NB4 (cell line): ENCODE data around the gene C1orf21.
"Not testable (repeated sequence)": the region's sequence is repeated elsewhere in the genome, so short reads cannot be mapped to it uniquely, and the experiment has no call there.

Experiments
- DNase-seq: peaks from one replicate; pipeline ENCODE4 v3.0.0; 2010; ENCODE audit warnings: low read depth
- H3K4me3 ChIP-seq: one replicate; pipeline ENCODE4 v1.5.1; 2011; ENCODE audit warnings: mild to moderate bottlenecking, low read depth, low read length, moderate library complexity
- CTCF ChIP-seq: IDR thresholded peaks from one replicate; pipeline ENCODE4 v1.5.1; 2012; ENCODE audit warnings: low read depth, low read length
- MAX ChIP-seq: IDR thresholded peaks from 2 replicates; pipeline ENCODE4 v1.6.1; 2011; ENCODE audit warnings: low read depth, low read length
- MYC ChIP-seq: IDR thresholded peaks from 2 replicates; pipeline ENCODE4 v1.6.1; 2011; ENCODE audit warnings: low read depth, low read length
- POLR2A ChIP-seq: IDR thresholded peaks from 2 replicates; pipeline ENCODE4 v1.6.1; 2011; ENCODE audit warnings: mild to moderate bottlenecking; ENCODE audit not compliant: insufficient read length; ENCODE audit errors: extremely low read depth

The C1orf21 gene

GRCh38 chr1:184386312-184387068 is at the start of gene C1orf21:
Gene C1orf21 (plus strand): TSS chr1:184387029. CDS start chr1:184477510, 90,481 bp downstream.
- TF ChIP-seq MYC = no peak
- no peak for TF ChIP-seq POLR2A
- TF ChIP-seq CTCF = no peak
- TF ChIP-seq MAX = no peak
- peak; percentile 80 for DNase-seq
- peak within 1 kb of the TSS; percentile 28 for H3K4me3 ChIP-seq

GRCh38 chr1:184337865-184338264 is 49.0 kb upstream of the C1orf21 start:
- not testable (repeated sequence) for H3K4me3 ChIP-seq, DNase-seq

GRCh38 chr1:184340984-184341383 is 45.8 kb upstream of the C1orf21 start:
- TF ChIP-seq MYC = no peak
- TF ChIP-seq CTCF = no peak
- no peak for TF ChIP-seq POLR2A
- no peak for TF ChIP-seq MAX
- H3K4me3 ChIP-seq = no peak overlapping the region
- DNase-seq = no peak

GRCh38 chr1:184350573-184350972 is 36.3 kb upstream of the C1orf21 start:
- TF ChIP-seq MAX = no peak
- TF ChIP-seq POLR2A = no peak
- no peak for TF ChIP-seq MYC
- TF ChIP-seq CTCF = no peak
- DNase-seq = no peak
- no peak overlapping the region for H3K4me3 ChIP-seq

GRCh38 chr1:184351416-184351975 is 35.3 kb upstream of the C1orf21 start:
- TF ChIP-seq CTCF (no peak), MAX (no peak), MYC (no peak), POLR2A (no peak)
- DNase-seq = no peak
- no peak overlapping the region for H3K4me3 ChIP-seq

GRCh38 chr1:184352776-184353175 is 34.1 kb upstream of the C1orf21 start:
- DNase-seq = no peak
- no peak overlapping the region for H3K4me3 ChIP-seq
- TF ChIP-seq MYC (no peak), CTCF (no peak), MAX (no peak), POLR2A (no peak)
